Superior temporal gyrus (tissue), 1 donor: ENCODE data around the gene NFATC2.

Experiments
- DNase-seq: peaks from one replicate; pipeline ENCODE4 v3.0.0-alpha.2; 2016; ENCODE audit errors: extremely low spot score

The NFATC2 gene

GRCh38 chr20:51413857-51414256 lies 128.7 kb downstream of the NFATC2 start:
- no peak for DNase-seq

- no peak for DNase-seq
Measured at GRCh38 chr20:51412951-51413481, 129.5 kb downstream of the NFATC2 start.

- no peak for DNase-seq
Measured at GRCh38 chr20:51412333-51412871, 130.1 kb downstream of the NFATC2 start.

DNA sequence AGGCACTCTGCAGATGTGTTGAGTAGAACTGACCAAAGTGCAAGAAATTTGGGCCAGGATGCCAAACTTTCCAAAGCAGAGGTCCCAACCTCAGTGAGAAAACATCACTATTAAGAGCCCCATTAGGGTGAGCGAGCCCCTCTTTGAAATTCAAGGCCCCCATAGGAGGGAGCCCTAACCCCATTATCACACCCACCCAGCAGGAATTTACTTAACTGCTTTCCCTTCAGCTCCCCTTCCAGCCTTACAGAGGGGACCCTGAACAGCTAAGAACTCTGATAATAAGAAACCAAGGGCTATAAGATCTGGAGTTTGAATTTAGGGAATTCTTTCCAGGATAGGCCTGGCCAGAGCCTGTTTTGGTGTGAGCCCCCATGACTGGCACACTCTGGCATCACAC lies 130.6 kb downstream of the NFATC2 start:
- DNase-seq, result no peak

- no peak for DNase-seq
Measured at GRCh38 chr20:51410586-51411325, 131.8 kb downstream of the NFATC2 start.

- no peak for DNase-seq
Measured at GRCh38 chr20:51409192-51409880, 133.2 kb downstream of the NFATC2 start.

DNA sequence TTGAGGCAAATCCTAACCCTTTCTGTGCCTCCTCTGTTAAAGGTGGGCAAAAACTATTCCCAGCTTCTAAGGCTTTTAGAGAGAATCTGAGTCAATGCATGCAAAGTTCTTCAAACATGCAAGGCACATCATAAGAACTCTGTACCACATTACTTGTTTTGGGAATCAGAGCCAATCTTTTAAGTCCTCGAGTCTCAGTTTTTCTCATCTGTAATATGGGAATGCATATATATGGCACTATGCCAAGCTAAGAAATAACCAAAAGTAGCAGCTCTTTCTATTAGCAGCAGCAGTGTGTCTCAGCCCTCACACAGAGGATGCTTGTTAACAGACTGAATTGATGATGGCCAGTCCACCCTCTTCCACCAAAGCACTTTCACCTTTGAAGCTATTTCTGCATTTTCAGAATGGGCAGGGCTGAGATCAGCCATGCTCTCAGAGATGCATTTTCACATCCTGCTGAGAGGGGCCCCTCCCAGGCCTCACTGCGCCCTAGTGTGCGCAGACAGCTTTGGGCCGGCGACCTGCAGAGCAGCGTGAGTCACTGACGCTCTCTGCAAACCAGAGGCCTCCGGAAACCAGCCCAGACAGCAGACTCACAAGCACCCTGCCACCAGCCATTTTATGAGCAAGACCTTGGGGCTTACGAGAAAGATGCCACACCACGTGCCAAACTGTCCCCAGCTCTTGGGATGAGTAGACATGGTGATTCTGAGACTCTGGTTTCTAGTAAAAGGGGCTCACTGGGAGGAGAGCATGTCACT lies 138.0 kb downstream of the NFATC2 start:
- DNase-seq, result no peak

- no peak for DNase-seq
Measured at GRCh38 chr20:51403466-51404220, 138.9 kb downstream of the NFATC2 start.

DNA sequence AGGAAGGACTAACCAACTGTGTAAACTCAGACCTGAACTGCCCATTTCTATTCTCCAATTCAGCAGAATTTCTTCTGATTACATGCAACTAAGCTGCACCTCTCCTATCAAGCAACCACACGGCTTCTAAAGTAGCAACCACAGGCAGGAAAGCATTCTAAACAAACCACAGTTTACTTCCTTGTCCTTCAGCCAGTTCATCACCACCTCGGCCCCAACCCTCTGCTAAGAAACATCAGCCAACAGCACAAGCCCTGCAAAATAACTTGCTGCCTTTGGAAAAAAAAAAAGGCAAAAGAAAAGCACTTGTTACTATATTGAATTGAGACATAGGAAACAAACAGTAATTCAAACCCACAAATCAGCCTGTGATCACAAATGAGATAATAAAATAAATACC lies 140.3 kb downstream of the NFATC2 start:
- no peak for DNase-seq

DNA sequence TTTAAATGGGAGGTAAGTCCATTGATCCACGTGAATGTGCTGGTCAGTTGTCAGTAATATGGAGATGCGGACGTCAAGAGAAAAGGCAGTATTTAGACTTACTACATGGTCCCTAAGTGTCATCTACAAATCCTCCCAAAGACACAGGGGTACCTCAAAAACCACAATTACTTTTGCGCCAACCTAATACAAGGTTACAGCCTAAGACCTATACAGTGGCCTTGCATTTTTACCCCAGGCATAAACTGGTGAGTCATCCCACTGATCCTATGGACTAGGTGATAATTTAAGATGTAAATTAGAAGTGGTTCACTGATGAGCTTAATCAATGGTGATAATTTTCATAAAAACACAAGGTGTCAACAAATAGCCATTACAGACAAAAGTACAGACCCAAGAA lies 141.0 kb downstream of the NFATC2 start:
- no peak for DNase-seq

DNA sequence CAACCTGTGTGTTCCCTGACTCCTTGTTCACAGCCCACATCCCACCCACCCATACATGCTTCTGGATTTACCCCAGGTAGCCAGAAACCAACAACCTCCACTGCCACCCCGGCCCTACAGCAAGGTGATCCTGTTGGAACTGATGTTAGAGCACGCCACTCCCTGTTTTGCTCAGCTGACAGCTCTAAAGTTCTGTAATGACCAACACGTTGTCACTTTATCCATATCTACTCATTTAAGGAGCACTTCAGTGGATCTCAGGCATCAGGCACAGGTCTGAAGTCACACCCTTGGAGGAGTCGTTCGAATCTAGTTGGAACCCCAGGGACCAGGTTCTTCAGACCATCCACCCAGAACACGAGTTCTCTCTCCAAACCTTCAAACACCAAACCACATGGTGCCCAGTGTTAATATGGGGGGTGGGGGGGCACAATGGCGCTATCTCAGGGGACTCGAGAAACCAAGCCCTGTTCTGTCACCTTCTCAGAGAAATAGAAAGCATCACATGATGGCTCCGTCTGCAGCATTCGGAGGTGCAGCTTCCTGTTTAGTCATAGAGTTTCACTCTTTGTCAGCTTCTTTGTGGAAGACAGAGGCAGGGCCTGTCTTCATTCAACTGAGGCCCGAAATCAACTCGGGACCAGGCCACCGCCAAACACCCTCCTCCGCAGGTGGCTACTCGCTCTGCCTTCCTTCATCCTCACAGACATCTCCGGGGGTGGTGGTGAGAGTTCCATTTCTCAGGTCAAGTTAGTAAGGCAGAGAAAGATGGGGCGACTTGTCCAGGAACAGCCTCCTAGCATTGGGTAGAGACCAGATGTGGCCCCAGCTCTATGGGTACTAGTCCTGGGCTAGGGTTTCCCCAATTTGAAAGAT lies 142.2 kb downstream of the NFATC2 start:
- DNase-seq, result no peak

- DNase-seq, result no peak
Measured at GRCh38 chr20:51399006-51399890, 143.3 kb downstream of the NFATC2 start.

DNA sequence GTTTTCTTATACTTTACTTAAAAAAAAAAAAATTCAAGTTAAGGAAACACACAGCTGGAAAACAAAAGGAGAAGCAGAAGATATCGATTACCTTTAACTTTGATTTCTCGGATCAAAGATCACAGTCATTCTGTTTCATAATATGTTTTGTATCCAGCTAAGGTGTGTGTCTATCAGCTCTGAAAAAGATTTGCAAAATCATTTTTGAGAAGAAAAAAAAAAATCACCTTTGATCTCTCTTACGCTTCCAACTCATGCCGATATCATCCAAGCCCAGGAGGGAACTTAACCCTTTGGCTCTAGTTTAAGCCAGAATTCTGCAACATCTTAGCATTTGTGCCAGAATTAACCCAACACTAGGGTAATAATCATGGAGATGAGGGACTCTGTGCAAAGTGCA lies 144.0 kb downstream of the NFATC2 start:
- no peak for DNase-seq

GRCh38 chr20:51398083-51398482 lies 144.4 kb downstream of the NFATC2 start:
- DNase-seq, result no peak

- DNase-seq, result no peak
Measured at GRCh38 chr20:51397137-51397536, 145.4 kb downstream of the NFATC2 start.

DNA sequence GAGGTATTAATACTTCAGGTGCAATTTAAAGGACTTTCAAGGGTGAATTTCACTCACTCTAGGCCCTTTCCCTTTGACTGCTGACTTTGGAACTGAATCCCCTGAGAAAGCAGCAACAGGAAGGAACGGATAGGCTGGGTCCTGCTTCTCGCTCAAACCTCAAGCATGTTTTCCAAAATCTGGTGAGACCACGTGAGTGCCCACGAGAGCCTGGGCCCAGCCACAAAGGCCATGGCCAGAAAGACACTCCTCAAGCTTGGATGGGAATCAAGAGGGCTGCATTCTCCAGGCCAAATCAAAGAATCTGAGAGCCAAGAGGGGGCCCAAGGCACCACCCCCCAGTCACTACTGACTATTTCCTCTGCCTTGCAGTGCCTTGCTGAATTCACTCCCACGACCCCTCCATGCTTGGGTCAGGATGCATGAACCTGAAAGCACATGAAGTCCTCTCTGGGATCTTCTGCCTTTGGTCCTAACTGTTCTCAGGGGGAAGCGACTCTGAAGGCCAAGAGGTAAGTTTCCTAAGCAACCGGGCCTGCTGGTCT lies 146.1 kb downstream of the NFATC2 start:
- DNase-seq, result no peak

- DNase-seq, result no peak
Measured at GRCh38 chr20:51394706-51395105, 147.8 kb downstream of the NFATC2 start.

GRCh38 chr20:51393571-51393970 lies 148.9 kb downstream of the NFATC2 start:
- no peak for DNase-seq

- DNase-seq, result no peak
Measured at GRCh38 chr20:51392614-51393186, 149.8 kb downstream of the NFATC2 start.
